Parathyroid adenoma (tissue), 2 donors: ENCODE data around the gene NRTN.

Experiments used
- H2AFZ ChIP-seq: fragments of 300-600 bp; sonication (generic); one replicate; pipeline ENCODE4 v1.7.0; 2017; ENCODE audit warnings: antibody characterized with exemption, mild to moderate bottlenecking
- H3K27ac ChIP-seq: fragments of 300-600 bp; sonication (generic); one replicate; pipeline ENCODE4 v1.7.0; 2017
- H3K27me3 ChIP-seq: fragments of 300-600 bp; sonication (generic); one replicate; pipeline ENCODE4 v1.7.0; 2017; ENCODE audit warnings: low read length; ENCODE audit not compliant: control insufficient read depth, insufficient read depth
- H3K36me3 ChIP-seq: fragments of 300-600 bp; sonication (generic); one replicate; pipeline ENCODE4 v1.7.0; 2017; ENCODE audit warnings: low read length; ENCODE audit not compliant: control insufficient read depth, insufficient read depth
- H3K4me1 ChIP-seq: fragments of 300-600 bp; sonication (generic); one replicate; pipeline ENCODE4 v1.7.0; 2017; ENCODE audit warnings: control low read depth
- H3K4me2 ChIP-seq: fragments of 300-600 bp; sonication (generic); one replicate; pipeline ENCODE4 v1.7.0; 2017; ENCODE audit warnings: low read length
- H3K4me3 ChIP-seq: fragments of 300-600 bp; sonication (generic); one replicate; pipeline ENCODE4 v1.7.0; 2017; ENCODE audit warnings: low read depth, low read length
- H3K79me2 ChIP-seq: fragments of 300-600 bp; sonication (generic); one replicate; pipeline ENCODE4 v1.7.0; 2017; ENCODE audit warnings: control low read depth
- H3K9ac ChIP-seq: fragments of 300-600 bp; sonication (generic); one replicate; pipeline ENCODE4 v1.7.0; 2017; ENCODE audit warnings: mild to moderate bottlenecking
- H3K9me3 ChIP-seq: fragments of 300-600 bp; sonication (generic); one replicate; pipeline ENCODE4 v1.7.0; 2017; ENCODE audit warnings: low read length; ENCODE audit not compliant: control insufficient read depth
- CTCF ChIP-seq: fragments of 300-600 bp; sonication (generic); IDR thresholded peaks from one replicate; pipeline ENCODE4 v1.7.0; 2017; ENCODE audit warnings: antibody characterized with exemption, mild to moderate bottlenecking
- donor health status: primary hyperparathyroidism.

Gene NRTN

GRCh38 chr19:5786593-5787408, 18.1 kb upstream of the NRTN start:
- Histone ChIP-seq H3K4me3 (no peak overlapping the region), H3K9me3 (no peaks in the 10 kb centered on the region), H3K4me1 (no peaks in the 10 kb centered on the region), H3K36me3 (no peaks in the 10 kb centered on the region), H3K27me3 (no peaks in the 10 kb centered on the region), H3K4me2 (no peak overlapping the region), H3K79me2 (no peaks in the 10 kb centered on the region), H2AFZ (no peak overlapping the region), H3K27ac (no peak overlapping the region), H3K9ac (no peak overlapping the region)
- no peak for TF ChIP-seq CTCF

GRCh38 chr19:5787409-5788182, 17.3 kb upstream of the NRTN start:
- H3K9ac ChIP-seq: no peak overlapping the region
- H3K9me3 ChIP-seq: no peaks in the 10 kb centered on the region
- H3K79me2 ChIP-seq: no peaks in the 10 kb centered on the region
- no peak overlapping the region for H2AFZ ChIP-seq
- no peak overlapping the region for H3K4me2 ChIP-seq
- no peak overlapping the region for H3K4me3 ChIP-seq
- no peak for TF ChIP-seq CTCF
- H3K4me1 ChIP-seq: no peaks in the 10 kb centered on the region
- no peaks in the 10 kb centered on the region for H3K36me3 ChIP-seq
- no peak overlapping the region for H3K27ac ChIP-seq
- H3K27me3 ChIP-seq: no peaks in the 10 kb centered on the region

- Histone ChIP-seq H3K27ac (no peak overlapping the region), H3K9me3 (no peaks in the 10 kb centered on the region), H3K4me2 (no peak overlapping the region), H2AFZ (no peak overlapping the region), H3K4me3 (no peak overlapping the region), H3K4me1 (no peaks in the 10 kb centered on the region), H3K9ac (no peak overlapping the region), H3K36me3 (no peaks in the 10 kb centered on the region), H3K27me3 (no peaks in the 10 kb centered on the region), H3K79me2 (no peaks in the 10 kb centered on the region)
- TF ChIP-seq CTCF: no peak
These were observed 16.4 kb upstream of the NRTN start for GRCh38 chr19:5788422-5788821.

GRCh38 chr19:5789351-5789761, 15.5 kb upstream of the NRTN start:
- H3K9ac ChIP-seq: no peak overlapping the region
- H3K27me3 ChIP-seq: no peaks in the 10 kb centered on the region
- H3K36me3 ChIP-seq: no peaks in the 10 kb centered on the region
- no peak for TF ChIP-seq CTCF
- H3K27ac ChIP-seq: no peak overlapping the region
- H2AFZ ChIP-seq: no peak overlapping the region
- H3K4me2 ChIP-seq: no peak overlapping the region
- no peaks in the 10 kb centered on the region for H3K9me3 ChIP-seq
- H3K4me3 ChIP-seq: no peak overlapping the region
- H3K4me1 ChIP-seq: no peaks in the 10 kb centered on the region
- no peaks in the 10 kb centered on the region for H3K79me2 ChIP-seq
